ENCODE data around the gene ORAI3.

Gene ORAI3

DNA sequence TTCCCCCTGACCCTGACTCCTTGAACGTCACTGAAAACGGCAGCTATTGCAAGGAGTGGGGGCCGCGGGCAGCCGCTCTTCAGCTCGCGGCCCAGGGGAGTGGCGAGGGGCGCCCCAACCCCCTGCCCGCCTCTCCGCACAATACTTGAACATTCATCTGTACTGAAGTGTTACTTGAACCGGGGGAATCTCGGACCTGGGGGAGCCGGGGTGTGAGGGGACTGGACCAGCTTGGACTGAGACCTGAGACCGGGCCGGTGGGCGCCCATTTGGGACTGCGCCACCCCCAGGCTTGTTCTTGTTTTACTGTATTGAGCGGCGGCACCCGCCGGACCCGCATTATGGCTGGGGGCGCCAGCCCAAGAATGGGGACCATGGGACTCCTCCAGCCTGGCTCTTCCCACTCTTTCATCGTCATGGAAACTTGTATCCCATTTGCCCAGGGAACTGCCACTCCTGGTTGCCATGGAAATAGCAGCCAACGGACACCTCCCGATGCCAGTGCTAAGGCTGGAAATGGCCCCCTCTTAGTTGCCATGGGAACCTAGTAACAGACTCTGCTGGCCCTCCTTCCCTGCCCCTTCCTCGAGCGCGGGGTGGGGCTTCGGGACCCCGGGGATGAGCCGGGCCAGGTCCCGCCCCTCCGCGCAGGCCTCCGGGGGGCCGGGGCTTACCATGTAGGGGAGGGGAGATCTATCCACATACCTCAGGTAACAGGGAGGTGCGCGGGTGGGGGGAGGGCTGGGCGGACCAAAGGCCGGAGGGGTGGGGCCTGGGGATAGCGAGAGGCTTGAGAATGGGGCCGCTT, 805 bp upstream of the ORAI3 start:
- peak; percentile 79 to 85 for DNase-seq

DNA sequence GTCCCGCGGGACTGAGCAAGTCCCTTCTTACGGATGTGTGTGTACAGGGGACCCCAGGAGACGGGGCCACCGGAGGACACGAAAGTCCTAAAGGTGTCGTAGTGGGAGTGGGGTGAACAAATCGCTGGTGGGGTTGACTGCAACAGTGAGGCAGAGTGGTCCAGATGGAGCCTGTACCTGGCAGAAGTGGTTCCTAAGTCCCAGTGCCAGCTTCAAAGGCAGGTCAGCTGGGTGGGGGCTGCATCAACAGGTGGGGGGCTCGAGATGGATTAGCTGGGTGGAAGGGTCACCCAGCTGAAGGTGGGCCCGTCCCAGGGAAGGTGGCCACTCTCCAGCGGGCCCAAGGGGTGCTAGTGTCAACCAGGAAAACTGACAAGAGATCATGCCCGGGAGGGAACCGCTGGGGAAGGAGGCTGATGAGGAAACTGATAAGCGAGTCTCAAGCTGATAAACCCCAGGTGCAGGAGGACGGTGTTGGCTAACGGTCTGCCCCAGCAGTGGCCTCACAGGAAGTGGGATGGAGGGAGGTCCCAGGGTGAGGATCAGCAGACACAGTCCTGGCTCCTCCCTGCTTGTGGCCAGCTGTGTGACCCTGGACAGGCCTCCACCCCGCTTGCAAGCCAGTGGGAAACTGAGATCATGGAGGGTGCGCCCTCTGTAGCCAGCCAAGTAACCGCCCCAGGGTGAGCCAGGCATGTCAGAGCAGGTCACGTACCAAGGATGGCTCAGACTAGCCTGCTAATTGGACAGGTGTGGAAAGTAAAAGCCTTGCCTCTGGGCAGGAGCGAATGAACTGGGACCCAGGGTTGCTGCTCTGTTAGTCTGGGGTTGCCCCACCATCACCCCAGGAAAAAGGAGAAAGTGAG, 1.0 kb downstream of the ORAI3 start:
- peak in 1 of 2 experiments; percentile 61 for DNase-seq

DNA sequence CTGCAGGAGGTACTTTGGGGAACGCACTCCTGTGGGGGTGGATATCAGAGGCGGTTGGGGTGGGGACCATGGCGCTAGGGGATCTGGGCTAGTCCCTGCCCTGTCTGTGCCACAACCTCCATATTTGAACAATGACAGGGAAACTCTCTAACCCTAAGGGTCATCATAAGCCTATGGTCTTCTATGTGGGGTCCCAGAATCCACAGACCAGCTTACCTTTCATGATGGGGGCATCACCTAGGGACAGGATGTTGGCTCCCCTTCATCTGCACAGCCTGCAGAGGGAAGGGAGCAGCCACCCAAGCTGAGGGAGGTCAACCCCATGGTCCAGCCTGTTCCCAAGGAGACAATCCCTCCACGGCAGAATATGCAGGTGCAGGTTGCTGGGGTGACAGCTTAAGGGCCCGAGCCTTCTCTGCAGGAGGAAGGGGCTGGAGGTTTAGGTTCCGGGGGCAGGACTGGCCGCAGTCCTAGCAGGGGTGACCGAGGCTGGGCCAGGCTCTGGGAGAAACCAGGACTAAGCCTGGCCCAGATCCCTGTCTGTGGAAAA, 1.7 kb downstream of the ORAI3 start:
- DNase-seq: no peak

DNA sequence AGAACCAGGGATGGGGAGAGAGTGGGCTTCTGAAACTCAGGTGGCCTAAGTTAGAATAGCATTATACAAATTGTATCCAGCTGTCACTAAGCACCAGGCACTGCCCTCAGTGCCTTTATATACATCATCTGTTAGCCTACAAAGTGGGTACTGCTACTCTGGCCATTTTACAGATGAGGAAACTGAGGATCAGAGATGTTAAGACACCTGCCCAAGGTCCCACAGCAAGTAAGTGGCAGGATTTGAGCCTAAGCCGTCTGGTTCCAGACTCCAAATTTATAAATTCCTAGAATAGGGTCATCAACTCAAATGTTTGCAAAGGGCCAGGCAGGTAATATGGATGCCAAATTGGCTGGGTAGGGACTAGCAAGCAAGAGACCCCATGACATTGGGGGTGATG, 2.3 kb downstream of the ORAI3 start:
- DNase-seq: no peak

DNA sequence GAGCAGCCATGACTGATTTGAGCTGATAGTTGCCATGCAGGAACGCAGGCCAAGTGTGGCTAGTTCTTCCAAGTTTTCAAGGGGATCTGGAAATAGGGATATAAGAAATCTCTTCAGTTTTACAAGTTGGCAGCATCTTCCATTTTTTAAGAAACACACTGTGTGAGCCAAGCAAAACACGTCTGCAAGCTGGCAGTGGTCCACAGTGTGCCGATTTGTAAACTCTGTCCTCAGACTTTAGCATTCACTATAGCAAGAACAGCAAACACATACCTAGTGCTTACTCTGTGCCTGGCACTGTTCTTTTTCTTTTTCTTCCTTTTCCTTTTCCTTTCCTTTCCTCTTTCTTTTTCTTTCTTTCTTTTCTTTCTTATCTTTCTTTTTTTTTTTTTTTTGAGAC, 2.9 kb downstream of the ORAI3 start:
- no peak for DNase-seq

DNA sequence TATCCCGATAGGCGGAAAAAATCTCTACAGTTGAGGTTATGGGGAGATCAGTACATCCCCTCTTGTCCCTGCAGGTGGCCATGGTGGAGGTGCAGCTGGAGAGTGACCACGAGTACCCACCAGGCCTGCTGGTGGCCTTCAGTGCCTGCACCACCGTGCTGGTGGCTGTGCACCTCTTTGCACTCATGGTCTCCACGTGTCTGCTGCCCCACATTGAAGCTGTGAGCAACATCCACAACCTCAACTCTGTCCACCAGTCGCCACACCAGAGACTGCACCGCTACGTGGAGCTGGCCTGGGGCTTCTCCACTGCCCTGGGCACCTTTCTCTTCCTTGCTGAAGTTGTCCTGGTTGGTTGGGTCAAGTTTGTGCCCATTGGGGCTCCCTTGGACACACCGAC, 4.2 kb downstream of the ORAI3 start:
- no peak for DNase-seq

DNA sequence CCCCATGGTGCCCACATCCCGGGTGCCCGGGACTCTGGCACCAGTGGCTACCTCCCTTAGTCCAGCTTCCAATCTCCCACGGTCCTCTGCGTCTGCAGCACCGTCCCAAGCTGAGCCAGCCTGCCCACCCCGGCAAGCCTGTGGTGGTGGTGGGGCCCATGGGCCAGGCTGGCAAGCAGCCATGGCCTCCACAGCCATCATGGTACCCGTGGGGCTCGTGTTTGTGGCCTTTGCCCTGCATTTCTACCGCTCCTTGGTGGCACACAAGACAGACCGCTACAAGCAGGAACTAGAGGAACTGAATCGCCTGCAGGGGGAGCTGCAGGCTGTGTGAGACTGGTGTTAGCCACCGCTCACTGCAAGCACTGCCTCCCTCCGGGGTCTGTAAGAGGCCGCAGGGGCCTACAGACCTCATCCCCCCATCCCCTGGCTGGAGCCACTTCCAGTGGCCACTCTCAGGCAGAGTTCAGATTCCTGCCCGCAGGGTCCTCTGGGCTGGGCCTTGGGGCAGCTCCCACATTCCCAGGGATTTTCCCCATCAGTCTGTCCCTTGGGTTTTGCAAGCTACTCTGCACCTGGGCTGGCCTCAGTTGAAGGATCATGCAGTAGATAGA, 4.8 kb downstream of the ORAI3 start:
- peak; percentile 44 to 88 for DNase-seq

DNA sequence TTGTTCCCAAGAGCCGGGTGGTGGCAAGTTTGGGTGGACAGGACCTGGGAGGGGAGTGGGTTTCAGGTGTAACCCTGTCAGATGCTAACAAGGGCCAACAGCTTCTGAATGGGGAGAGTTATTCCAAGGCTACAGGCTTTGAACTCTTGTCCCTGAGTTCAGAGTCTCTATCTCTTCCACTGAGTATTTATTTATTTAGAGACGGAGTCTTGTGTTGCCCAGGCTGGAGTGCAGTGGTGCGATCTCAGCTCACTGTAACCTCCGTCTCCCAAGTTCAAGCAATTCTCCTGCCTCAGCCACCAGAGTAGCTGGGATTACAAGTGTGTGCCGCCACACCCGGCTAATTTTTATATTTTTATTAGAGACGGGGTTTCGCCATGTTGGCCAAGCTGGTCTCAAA, 6.1 kb downstream of the ORAI3 start:
- DNase-seq: no peak

DNA sequence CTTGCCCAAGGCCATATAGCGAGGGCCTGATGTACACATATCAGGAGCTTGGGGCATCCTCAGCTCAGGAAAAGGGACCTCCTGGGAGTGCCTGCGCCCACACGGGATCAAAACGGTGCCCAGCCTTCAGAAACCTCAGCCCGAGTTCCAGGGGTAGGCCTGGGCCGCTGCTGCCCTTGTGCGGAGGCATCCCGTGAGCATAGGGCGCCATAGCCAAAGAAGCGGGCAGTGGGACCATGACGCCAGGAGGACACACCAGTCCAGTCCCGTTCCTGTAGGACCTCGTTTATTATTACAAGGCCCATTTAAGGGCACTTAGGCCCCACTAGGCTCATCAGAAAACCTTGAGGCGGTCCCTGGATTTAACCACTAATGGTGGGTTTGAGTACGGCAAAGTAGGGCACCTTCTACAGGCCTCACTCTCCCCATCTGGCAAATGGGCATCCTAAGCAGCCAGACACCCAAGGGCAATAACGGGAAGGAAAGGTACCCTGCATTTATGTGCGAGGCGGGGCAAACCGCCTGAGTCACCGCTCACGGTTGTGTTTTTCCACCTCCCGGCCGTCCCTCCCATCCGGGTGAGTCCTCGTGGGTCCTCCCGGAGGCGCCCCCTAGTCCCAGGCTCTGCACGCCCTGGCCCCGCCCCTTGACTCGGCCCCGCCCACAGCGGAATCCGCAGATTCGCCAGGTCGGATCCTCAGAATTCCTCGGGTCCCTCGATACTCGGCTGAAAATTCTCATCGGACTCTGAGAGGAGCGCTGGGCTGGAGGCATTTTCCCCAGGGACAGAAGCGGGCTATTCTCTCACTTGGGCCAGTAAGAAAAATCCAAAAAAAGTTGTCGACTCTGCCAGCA, 8.0 kb downstream of the ORAI3 start:
- DNase-seq: peak; percentile 55 to 88

DNA sequence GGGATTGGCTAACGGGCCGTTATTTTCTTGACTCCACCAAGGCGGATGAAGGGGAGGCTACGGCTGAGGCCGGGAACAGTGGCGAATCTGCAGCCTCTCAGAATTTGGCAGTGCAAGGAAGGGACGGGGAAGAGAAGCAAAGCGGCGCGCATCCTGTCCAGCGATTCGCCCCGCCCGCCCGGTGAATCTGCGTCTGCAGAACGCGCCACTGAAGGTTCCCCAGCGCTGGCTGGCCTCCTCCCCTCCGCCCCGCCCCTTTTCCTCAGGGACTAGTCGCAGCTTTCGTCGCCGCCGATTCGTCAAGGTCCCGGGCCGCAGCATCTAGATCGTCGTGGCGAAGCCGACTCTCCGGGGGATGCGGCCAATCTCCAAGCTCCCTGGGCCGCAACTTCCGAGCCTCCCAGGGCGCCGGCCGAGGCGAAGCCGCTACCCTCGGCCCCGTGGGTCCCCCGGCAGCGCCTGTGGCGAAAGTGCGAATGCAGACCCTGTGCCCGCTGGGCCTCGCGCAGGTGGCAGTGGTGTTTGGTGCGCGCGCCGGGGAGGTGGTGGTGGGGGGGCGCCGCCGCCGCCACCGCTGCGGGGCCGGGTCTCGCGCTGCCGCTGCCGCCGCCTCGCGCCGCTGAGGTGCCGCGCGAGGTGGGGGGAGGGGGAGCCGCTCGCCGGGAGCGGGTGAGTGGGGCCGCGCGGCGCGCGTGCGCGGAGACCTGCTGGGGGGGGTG, 8.7 kb downstream of the ORAI3 start, which contains the start of gene SETD1A:
TSS of gene SETD1A (plus strand) at position 299 of the 719 bp plus-strand sequence. CDS start 978 bp downstream, outside the sequence.
- DNase-seq: peak; percentile 84 to 97

DNA sequence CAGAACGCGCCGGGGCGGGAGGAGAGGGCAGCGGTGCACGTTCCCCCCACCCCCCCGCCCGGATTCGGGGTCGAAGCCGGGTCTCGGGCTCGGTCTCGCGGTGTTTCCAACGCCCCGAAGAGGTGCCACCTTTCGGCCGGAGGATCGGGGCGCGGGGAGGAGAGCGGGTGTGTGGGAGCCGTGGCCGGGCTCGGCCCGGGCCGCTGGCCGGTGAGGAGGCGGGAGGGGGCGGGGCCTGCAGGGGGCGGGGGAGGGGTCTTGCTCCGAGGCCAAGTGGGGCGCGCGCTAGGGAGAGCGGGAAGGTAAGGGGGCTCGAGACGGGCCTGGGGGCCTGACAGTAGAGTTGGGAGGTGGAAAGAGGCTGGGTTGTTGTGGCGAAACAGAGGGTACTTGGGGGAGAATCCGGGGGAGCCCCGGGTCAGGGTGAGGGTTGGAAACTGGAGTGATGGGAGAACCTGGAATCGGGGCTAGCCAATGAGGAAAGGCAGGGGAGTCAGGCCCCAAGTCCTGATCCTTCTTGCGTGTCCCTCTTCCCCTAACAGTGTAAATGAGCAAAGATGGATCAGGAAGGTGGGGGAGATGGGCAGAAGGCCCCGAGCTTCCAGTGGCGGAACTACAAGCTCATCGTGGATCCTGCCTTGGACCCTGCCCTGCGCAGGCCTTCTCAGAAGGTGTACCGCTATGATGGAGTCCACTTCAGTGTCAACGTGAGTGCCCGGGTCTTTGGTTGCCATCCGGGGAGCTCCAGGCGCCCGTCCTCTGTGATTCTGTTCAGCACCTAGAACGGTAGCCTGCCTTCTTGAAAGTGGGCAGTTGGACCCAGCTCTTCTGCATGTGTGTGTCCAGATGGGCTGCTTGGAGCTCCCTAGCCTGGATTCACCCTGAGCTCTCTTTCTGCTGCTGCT, 9.6 kb downstream of the ORAI3 start:
- peak in 1 of 2 experiments; percentile 76 for DNase-seq

DNA sequence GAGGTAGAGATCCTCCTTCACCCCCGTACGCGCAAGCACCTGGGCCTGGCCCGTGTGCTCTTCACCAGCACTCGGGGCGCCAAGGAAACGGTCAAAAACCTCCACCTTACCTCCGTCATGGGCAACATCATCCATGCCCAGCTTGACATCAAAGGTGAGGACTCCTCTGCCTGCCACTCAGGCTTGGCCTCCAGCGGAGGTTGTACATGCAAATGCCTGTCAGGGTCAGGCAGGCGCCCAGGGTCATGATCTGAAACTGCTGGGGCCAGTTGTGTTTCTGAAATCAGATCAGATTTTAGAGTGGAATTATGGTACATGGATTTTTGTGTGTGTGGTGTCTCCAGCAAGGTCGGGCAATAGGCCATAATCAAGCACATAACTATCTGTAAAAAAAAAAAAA, 12.5 kb downstream of the ORAI3 start:
- no peak for DNase-seq

DNA sequence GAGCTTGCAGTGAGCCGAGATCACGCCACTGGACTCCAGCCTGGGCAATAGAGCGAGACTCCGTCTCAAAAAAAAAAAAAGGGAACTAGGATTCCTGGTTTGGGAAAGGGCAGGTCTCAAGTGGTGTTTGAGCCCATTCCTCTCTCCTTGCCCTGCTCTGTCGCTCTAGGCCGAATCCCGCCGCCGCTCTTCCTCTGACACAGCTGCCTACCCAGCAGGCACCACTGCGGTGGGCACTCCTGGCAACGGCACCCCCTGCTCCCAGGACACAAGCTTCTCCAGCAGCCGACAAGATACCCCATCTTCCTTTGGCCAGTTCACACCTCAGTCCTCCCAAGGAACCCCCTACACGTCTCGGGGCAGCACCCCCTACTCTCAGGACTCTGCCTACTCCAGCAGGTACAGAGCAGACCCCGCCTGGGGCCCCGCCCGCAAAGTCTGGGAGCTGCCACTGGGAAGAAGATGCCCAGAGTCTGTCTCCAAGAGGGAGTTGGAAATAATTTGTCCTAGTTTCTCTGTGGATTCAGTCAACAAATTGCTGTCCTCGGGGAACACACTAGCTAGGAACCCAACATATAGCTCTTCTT, 15.2 kb downstream of the ORAI3 start:
- no peak for DNase-seq

DNA sequence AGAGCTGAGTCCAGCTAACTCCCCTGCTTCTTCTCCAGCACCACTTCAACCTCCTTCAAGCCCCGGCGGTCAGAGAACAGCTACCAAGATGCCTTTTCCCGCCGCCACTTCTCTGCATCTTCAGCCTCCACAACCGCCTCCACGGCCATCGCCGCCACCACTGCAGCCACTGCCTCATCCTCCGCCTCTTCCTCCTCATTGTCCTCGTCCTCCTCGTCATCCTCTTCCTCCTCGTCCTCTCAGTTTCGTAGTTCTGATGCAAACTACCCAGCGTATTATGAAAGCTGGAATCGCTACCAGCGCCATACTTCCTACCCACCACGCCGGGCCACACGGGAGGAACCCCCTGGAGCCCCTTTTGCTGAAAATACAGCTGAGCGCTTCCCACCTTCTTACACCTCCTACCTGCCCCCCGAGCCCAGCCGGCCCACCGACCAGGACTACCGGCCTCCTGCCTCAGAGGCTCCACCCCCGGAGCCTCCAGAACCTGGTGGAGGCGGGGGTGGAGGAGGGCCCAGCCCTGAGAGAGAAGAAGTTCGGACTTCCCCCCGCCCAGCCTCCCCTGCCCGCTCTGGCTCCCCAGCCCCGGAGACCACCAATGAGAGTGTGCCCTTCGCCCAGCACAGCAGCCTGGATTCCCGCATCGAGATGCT, 15.8 kb downstream of the ORAI3 start:
- no peak for DNase-seq

DNA sequence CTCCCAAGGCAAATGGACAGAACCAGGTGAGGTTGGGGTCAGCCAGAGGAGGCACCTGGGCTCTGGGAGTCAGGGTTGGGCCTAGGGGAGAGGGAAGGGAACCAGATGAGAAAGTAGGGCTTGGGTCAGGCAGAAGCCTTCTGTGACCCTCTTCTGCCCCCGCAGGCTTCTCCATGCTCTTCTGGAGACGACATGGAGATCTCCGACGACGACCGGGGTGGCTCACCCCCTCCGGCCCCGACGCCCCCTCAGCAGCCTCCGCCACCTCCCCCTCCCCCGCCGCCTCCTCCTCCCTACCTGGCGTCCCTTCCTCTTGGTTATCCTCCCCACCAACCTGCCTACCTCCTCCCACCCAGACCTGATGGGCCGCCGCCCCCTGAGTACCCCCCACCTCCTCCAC, 16.6 kb downstream of the ORAI3 start:
- no peak for DNase-seq

DNA sequence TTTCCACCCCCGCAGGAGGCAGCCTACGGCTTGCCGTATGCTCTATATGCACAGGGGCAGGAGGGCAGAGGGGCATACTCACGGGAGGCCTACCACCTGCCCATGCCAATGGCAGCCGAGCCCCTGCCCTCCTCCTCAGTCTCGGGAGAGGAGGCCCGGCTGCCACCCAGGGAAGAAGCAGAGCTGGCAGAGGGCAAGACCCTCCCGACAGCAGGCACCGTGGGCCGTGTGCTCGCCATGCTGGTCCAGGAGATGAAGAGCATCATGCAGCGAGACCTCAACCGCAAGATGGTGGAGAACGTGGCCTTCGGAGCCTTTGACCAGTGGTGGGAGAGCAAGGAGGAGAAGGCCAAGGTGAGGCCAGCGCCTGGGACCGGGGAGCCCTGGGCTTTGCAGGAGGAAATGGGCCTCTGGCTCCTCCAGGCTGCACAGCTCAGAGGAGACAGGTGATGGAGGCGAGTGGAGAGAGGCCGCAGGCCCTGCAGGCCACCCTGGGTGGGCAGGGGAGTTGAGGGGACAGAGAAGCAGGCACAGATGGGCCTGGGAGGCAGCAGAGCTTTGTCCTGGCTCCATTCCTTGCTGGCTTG, 17.3 kb downstream of the ORAI3 start:
- DNase-seq: no peak

DNA sequence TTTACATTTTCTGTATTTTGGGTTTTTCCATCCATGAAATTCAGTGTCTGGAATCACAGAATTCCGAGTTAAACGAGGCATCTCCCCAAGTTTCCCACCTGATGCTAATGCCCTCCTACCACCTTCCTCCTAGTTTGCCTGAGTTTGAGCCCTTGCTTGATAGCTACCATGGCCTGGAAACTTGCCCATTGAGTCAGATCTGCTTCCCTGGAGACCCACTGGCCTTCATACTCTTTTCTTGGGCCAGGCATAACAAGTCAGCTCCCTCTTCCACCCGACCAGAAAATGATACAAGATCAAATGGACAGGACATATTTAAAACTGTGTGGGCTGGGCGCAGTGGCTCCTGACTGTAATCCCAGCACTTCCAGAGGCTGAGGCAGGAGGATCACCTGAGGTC, 18.9 kb downstream of the ORAI3 start:
- no peak for DNase-seq

DNA sequence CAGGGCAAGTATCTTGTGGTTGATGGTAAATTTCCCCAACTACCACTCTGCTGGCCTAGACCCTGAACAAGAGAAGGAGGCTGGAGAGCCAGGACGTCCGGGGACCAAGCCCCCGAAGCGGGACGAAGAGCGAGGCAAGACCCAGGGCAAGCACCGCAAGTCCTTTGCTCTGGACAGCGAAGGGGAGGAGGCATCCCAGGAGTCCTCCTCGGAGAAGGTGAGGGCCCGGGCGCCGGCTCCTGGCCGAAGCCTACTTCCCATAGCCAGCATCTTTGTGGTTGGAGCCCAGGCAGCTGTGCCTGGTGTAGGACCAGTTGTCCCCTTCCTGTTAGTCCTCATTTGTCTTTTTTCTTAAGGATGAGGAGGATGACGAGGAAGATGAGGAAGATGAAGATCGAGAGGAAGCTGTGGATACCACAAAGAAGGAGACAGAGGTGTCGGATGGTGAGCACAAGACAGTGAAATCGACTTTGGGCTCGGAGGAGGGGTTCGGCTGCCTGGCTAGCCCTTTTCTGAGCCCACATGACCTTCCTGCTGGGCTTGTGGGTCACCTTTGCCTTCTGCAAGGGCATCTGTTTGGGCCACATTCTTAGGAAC, 20.5 kb downstream of the ORAI3 start:
- DNase-seq: no peak

DNA sequence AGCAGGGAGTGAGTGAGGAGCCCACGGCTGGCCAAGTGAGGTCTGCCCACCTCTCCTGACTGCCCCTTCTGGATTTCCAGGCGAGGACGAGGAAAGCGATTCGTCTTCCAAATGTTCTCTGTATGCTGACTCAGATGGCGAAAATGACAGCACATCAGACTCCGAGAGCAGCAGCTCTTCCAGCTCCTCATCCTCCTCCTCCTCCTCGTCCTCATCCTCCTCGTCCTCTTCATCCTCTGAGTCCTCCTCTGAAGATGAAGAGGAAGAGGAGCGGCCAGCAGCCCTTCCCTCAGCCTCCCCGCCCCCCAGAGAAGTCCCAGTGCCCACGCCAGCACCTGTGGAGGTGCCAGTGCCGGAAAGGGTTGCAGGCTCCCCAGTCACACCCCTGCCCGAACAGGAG, 22.4 kb downstream of the ORAI3 start:
- DNase-seq: no peak

Measured in NCI-H526 (cell line).